ENCODE measurements around the gene PLEKHM3.

PLEKHM3 gene

GRCh38 chr2:208025037-208025813 is at the start of gene PLEKHM3:
TSS of gene PLEKHM3 (minus strand) at chr2:208025527. CDS start at chr2:208001639, 23,888 bp downstream.
- DNase-seq (ENCODE audit: low spot score), result peak; percentile 70

DNA sequence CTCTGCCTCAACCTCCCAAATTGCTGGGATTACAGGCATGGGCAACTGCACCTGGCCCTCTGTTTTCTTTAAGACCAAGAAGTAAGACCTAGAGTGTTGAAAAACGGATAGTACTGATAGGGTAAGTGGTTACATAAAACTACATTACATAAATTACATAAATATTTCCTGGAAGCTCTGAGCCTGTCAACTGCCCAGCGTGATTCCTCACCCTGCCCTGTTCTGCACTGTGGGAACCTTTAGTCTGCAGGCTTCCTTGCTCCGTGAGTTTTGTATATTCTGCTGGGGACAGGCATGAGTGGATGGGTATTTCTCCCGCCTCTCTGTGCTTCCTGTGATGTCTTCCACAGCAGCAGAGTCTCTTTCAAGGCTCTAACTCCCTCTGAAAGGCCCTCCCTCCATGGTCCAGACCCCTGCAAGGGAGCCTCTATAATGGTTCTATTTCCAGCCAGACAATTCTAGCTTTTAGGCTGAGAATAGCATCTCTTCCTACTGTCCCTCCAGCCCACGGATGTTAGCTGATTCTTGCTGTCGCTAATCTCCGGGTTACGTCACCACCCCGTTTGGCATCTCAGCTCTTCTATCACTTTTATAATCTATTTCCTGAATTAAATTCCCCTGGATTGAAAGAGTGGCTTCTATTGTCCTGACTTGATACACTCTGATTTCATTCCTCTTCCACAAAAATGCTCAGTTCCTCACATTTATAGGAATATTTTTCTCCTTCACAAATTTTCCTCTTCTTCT is 49.5 kb upstream of the PLEKHM3 start:
- DNase-seq (ENCODE audit: low spot score), result no peak

GRCh38 chr2:208072250-208072892 is 47.0 kb upstream of the PLEKHM3 start:
- peak; percentile 57 for DNase-seq (ENCODE audit: low spot score)

DNA sequence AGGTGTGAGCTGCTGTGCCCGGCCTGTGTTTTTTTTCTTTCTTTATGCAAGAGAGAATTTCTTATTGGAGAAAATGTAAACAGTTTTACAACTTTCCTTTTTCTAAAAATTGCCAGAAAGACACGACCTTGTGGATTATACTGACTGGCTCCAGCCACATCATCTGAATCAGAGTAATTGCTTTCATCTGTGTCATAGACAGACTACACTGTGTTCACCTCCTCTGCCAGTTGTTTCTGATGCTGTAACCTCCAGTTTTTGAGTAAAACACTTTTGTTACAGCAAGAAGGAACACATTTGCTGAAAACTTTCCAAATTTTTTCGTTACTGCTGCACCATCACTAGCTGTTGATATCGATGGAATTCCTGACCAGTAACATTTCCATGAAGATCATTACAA is 43.9 kb upstream of the PLEKHM3 start:
- DNase-seq (ENCODE audit: low spot score), result no peak

- no peak for DNase-seq (ENCODE audit: low spot score)
Measured at GRCh38 chr2:208066016-208066415, 40.7 kb upstream of the PLEKHM3 start.

DNA sequence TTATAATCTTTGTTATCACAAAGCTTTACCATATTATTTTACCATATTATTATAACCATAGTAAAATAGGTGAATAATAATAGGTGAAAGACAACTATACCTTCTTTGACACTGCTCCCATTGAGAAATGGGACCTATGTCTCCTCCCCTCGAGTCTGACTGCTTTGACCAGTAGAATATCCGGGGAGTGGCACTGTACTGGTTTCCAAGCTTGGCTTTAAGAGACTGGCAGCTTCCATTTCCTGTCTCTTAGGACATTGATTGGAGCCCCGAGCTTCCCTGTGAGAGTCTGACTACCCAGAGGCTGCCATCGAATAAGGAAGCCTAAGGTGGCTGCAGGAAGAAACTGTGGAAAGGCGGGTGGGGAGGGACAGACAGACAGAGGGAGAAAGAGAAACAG is 40.1 kb upstream of the PLEKHM3 start:
- no peak for DNase-seq (ENCODE audit: low spot score)

DNA sequence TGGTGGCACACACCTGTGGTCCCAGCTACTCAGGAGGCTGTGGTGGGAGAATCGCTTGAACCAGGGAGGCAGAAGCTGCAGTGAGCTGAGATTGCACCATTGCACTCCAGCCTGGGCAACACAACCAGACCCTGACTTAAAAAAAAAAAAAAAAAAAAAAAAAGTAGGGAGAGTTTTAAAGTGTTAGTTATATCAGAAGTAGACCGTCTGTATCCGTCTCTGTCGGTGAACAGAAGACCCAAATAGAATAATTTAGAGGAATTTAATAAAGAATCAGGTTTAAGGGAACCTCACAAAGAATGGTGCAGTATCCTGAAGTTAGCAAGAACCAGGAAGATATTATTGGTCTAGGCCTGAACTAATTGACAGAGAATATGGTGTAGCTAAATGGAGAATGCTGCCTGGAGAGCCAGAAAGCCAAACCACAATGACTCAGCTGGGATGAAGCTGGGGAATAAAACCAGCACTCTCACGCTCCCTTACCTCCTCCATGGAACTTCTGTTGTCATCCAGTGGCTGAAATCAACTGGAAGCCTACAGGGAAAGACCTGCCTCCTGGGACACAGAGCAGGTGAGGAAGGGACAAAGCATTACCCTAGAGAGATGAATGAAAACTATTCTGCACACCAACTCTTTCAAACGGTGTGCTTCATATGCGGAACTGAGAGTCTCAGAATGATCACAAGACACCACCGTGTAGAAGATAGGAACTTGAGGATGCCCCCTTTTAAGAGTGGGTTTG is 39.1 kb upstream of the PLEKHM3 start:
- peak; percentile 89 for DNase-seq (ENCODE audit: low spot score)

GRCh38 chr2:208062961-208063360 is 37.6 kb upstream of the PLEKHM3 start:
- no peak for DNase-seq (ENCODE audit: low spot score)

GRCh38 chr2:208062113-208062512 is 36.8 kb upstream of the PLEKHM3 start:
- DNase-seq (ENCODE audit: low spot score), result peak; percentile 49

GRCh38 chr2:208057108-208057507 is 31.8 kb upstream of the PLEKHM3 start:
- no peak for DNase-seq (ENCODE audit: low spot score)

DNA sequence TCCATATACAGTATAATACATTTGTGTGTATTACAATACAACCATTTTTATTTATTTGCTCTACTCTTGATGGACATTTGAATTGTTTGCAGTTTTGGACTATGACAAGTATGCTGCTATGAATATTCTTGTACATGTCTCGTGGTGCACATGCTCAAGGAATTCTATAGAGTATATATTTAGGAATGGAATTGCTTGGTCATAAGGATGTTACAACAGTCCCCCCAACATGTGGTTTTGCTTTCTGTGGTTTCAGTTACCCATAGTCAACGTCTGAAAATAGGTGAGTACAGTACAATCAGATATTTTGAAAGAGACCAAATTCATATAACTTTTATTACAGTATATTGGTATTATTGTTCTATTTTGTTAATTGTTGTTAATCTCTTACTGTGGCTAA is 24.1 kb upstream of the PLEKHM3 start:
- DNase-seq (ENCODE audit: low spot score), result no peak

- no peak for DNase-seq (ENCODE audit: low spot score)
Measured at GRCh38 chr2:208049006-208049405, 23.7 kb upstream of the PLEKHM3 start.

GRCh38 chr2:208047840-208048239 is 22.5 kb upstream of the PLEKHM3 start:
- DNase-seq (ENCODE audit: low spot score), result no peak

- DNase-seq (ENCODE audit: low spot score), result no peak
Measured at GRCh38 chr2:208046686-208047085, 21.4 kb upstream of the PLEKHM3 start.

DNA sequence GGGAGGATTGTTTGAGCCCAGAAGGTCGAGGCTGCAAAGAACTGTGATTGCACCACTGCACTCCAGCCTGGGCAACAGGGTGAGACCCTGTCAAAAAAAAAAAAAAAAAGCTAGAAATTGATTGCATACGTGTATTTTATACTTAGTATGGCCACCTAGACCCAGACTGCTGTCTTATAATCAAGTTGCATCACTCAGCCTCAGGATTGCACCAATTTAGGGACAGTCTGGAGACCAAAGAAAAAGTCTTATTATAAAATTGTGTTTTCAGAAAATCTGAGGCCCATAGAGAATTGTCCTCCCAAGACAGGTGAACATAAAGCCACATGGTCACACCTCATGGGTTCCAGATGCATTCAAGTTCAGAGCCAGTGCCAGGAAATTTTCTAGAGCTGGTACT is 17.1 kb upstream of the PLEKHM3 start:
- DNase-seq (ENCODE audit: low spot score), result no peak

DNA sequence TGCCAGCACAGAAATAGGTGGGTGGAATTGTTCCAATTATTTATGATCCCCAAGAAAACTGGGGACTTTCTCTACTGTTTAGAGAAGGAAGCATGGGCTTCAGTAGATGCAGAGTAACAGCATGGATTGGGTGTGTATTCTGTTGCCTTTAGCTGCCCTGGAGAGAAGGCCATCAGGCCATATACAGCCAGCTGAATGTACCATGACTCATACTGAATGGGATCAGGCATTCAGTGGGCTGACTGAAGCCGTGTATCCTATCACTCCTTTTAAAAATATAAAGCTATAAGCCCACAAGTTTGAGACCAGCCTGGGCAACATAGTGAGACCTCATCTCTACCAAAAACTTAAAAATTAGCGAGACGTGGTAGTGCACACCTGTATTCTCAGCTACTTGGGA is 16.7 kb upstream of the PLEKHM3 start:
- DNase-seq (ENCODE audit: low spot score), result no peak

GRCh38 chr2:208040199-208041171 is 15.2 kb upstream of the PLEKHM3 start:
- peak; percentile 48 for DNase-seq (ENCODE audit: low spot score)

- no peak for DNase-seq (ENCODE audit: low spot score)
Measured at GRCh38 chr2:208039376-208040110, 14.2 kb upstream of the PLEKHM3 start.

- no peak for DNase-seq (ENCODE audit: low spot score)
Measured at GRCh38 chr2:208037564-208038487, 12.5 kb upstream of the PLEKHM3 start.

Measured in SW480 (cell line).